Ishikawa (cell line): Measurements from ENCODE around the gene ZNF101.

Source experiments
- CEBPB ChIP-seq: IDR thresholded peaks from 2 replicates; pipeline ENCODE4 v1.6.1; 2012
- EGR1 ChIP-seq: IDR thresholded peaks from 2 replicates; pipeline ENCODE4 v1.6.1; 2012
- EP300 ChIP-seq: IDR thresholded peaks from 2 replicates; pipeline ENCODE4 v1.6.1; 2012; ENCODE audit warnings: borderline replicate concordance
- FOXM1 ChIP-seq: IDR thresholded peaks from 2 replicates; pipeline ENCODE4 v1.6.1; 2012; ENCODE audit warnings: low read depth, borderline replicate concordance
- MAX ChIP-seq: IDR thresholded peaks from 2 replicates; pipeline ENCODE4 v1.6.1; 2012
- NFIC ChIP-seq: IDR thresholded peaks from 2 replicates; pipeline ENCODE4 v1.6.1; 2012
- RAD21 ChIP-seq: IDR thresholded peaks from 2 replicates; pipeline ENCODE4 v1.6.1; 2012; ENCODE audit warnings: low read depth
- REST ChIP-seq: IDR thresholded peaks from 2 replicates; pipeline ENCODE4 v1.6.1; 2012; ENCODE audit warnings: low read depth, mild to moderate bottlenecking
- TAF1 ChIP-seq: IDR thresholded peaks from 2 replicates; pipeline ENCODE4 v1.6.1; 2012; ENCODE audit warnings: low read depth, mild to moderate bottlenecking
- TCF12 ChIP-seq: IDR thresholded peaks from 2 replicates; pipeline ENCODE4 v1.6.1; 2012; ENCODE audit warnings: low read depth
- TEAD4 ChIP-seq: IDR thresholded peaks from 2 replicates; pipeline ENCODE4 v1.6.1; 2012
- USF1 ChIP-seq: IDR thresholded peaks from 2 replicates; pipeline ENCODE4 v1.6.1; 2012
- YY1 ChIP-seq: IDR thresholded peaks from 2 replicates; pipeline ENCODE4 v1.6.1; 2012; ENCODE audit warnings: low read depth

- TF ChIP-seq REST (no peak), MAX (no peak), CEBPB (no peak), NFIC (no peak), TAF1 (no peak), RAD21 (no peak), EP300 (no peak), EGR1 (no peak), TCF12 (no peak), YY1 (no peak), USF1 (no peak), FOXM1 (no peak), TEAD4 (no peak)
Observed at GRCh38 chr19:19657397-19657783, 11.2 kb upstream of the ZNF101 start.
